SK-N-MC (cell line): Measurements from ENCODE around the gene RPS6KB1.
"Not testable (repeated sequence)": the region's sequence is repeated elsewhere in the genome, so short reads cannot be mapped to it uniquely, and the experiment has no call there.

ENCODE experiments used
- DNase-seq: peaks from one replicate; pipeline ENCODE4 v3.0.0-alpha.2; 2011; ENCODE audit warnings: low read depth, low spot score
- H3K27ac ChIP-seq: fragments of 200-600 bp; sonication (generic); 2 replicates; pipeline ENCODE4 v1.5.1; 2016; ENCODE audit warnings: mixed run types
- H3K36me3 ChIP-seq: fragments of 200-600 bp; sonication (generic); 2 replicates; pipeline ENCODE4 v1.6.1; 2017; ENCODE audit warnings: antibody characterized with exemption, low read length, mixed read lengths; ENCODE audit not compliant: insufficient read depth
- H3K4me3 ChIP-seq: fragments of 200-600 bp; sonication (generic); 2 replicates; pipeline ENCODE4 v1.5.1; 2016
- H3K9ac ChIP-seq: fragments of 200-600 bp; sonication (generic); 2 replicates; pipeline ENCODE4 v1.8.0; 2017; ENCODE audit warnings: mixed run types, mixed read lengths; ENCODE audit not compliant: insufficient read length
- H3K9me3 ChIP-seq: fragments of 200-600 bp; sonication (generic); 2 replicates; pipeline ENCODE4 v1.6.1; 2017; ENCODE audit warnings: low read depth, mild to moderate bottlenecking, antibody characterized with exemption, low read length, moderate library complexity, mixed read lengths
- EZH2 ChIP-seq: fragments of 200-600 bp; sonication (generic); IDR thresholded peaks from one replicate; pipeline ENCODE4 v1.6.1; 2017; ENCODE audit warnings: antibody characterized with exemption
- FOXP2 ChIP-seq: optimal IDR thresholded peaks from 2 replicates; pipeline ENCODE3; 2011; ENCODE audit warnings: mild to moderate bottlenecking, moderate library complexity; ENCODE audit not compliant: insufficient read depth; ENCODE audit errors: extremely low read length, control extremely low read depth
- POLR2AphosphoS5 ChIP-seq: IDR thresholded peaks from 2 replicates; pipeline ENCODE4 v1.6.1; 2012; ENCODE audit warnings: mild to moderate bottlenecking, low read depth, low read length, borderline replicate concordance

The RPS6KB1 gene

DNA sequence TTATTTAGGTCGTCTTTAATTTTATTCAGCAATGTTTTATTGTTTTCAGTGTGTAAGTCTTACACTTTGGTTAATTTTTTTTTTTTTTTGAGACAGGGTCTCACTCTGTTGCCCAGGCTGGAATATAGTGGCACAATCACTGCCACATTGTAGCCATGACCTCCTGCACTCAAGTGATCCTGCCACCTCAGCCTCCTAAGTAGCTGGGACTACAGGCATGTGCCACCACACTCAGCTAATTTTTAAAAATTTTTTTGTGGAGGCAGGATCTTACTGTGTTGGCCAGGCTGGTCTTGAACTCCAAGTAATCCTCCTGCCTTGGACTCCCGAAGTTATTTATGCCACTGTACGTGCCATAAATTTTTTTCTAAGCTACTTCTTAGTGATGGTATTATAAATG is 14.5 kb downstream of the RPS6KB1 start:
- no peak overlapping the region for H3K4me3 ChIP-seq
- H3K9me3 ChIP-seq: no peaks in the 10 kb centered on the region
- H3K27ac ChIP-seq: no peak overlapping the region
- H3K9ac ChIP-seq: no peak overlapping the region
- H3K36me3 ChIP-seq: peaks cover 1% of the 10 kb centered on the region; the same call in 1 of the 2 replicates
- TF ChIP-seq EZH2: no peak
- no peak for TF ChIP-seq FOXP2
- TF ChIP-seq POLR2AphosphoS5: no peak
- no peak for DNase-seq

DNA sequence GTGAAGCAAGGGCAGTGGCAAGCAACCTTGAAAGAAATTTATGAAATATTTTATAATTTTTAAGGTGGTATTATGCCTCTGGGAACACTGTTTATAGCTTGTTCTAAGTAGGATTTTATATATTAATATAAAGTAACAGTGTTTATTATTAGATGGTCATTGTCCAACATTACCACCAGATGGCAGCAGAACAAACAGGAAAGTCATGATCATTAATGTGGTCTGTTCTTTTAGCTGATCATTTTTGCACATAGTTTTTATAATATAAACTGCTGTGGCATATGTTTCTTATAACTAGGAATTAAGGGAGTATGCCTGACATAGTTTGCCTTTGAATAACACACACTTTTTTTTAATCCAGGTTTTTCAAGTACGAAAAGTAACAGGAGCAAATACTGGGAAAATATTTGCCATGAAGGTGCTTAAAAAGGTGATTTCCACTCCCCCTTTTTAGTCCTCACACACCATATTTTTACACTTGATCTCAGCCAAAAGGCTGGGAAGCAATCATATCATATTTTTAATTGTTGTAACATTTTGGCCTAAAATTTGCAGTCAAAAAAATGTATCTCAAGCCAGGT is 21.4 kb downstream of the RPS6KB1 start:
- Histone ChIP-seq H3K27ac (no peak overlapping the region), H3K36me3 (peaks cover 35% of the 10 kb centered on the region), H3K9me3 (no peaks in the 10 kb centered on the region), H3K9ac (no peak overlapping the region), H3K4me3 (no peak overlapping the region)
- no peak for DNase-seq
- no peak for TF ChIP-seq POLR2AphosphoS5
- TF ChIP-seq FOXP2: no peak
- no peak for TF ChIP-seq EZH2

DNA sequence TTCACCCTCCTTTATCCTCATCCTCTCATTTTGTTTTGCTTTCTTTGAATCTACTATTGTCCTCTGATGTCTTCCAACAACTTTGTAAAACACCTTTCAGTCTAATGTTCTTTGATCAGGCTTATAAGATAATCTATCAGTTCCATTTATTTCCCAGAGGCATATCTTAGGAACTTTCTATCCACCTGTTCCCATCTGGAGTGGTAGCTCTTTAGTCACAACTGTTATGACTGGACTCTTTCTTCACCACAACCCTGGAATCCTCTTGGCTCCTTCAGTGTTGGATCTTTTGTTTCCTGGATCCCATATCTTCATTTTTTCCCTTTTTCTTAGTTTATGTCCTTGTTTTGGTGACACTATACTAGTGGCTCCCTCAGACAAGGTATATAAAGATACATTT is 23.5 kb downstream of the RPS6KB1 start:
- no peak for DNase-seq
- Histone ChIP-seq H3K9ac (no peak overlapping the region), H3K9me3 (no peaks in the 10 kb centered on the region), H3K4me3 (no peak overlapping the region), H3K27ac (no peak overlapping the region), H3K36me3 (peaks cover 52% of the 10 kb centered on the region)
- no peak for TF ChIP-seq POLR2AphosphoS5
- TF ChIP-seq EZH2: no peak
- TF ChIP-seq FOXP2: no peak

DNA sequence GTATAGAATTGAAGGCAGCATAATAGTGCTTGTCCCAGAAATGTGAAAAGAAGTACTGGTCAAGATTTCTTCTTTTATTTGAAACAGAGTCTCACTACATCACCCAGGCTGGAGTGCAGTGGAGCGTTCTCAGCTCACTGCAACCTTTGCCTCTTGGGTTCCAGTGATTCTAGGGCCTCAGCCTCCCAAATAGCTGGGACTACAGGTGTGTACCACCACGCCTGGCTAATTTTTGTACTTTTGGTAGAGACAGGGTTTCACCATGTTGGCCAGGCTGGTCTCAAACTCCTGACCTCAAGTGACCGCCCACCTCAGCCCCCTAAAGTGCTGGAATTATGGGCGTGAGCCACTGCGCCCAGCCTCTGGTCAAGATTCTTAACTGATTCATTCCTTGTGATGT is 27.7 kb downstream of the RPS6KB1 start:
- H3K36me3 ChIP-seq: peaks cover 42% of the 10 kb centered on the region
- H3K4me3 ChIP-seq, DNase-seq, H3K27ac ChIP-seq, H3K9me3 ChIP-seq, H3K9ac ChIP-seq: not testable (repeated sequence)

DNA sequence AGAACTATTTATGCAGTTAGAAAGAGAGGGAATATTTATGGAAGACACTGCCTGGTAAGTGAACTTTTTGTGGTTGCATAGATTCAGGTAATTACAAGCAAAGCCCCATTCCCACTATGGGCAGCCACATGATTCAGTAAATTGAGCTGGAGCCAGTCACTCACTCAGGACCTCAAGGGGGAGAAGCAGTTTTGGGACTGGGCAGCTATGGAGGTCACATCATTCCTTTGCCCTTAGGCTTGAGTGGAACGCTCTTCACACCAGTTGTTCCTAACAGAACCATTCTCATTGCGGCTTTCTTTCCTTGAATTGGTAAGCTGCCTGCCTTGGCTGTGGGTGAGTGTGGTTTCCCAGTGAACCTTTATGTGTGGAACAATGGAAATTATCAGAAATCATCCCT is 37.2 kb downstream of the RPS6KB1 start:
- not testable (repeated sequence) for H3K4me3 ChIP-seq, DNase-seq, H3K9me3 ChIP-seq, H3K27ac ChIP-seq, H3K9ac ChIP-seq
- H3K36me3 ChIP-seq: peaks cover 60% of the 10 kb centered on the region

DNA sequence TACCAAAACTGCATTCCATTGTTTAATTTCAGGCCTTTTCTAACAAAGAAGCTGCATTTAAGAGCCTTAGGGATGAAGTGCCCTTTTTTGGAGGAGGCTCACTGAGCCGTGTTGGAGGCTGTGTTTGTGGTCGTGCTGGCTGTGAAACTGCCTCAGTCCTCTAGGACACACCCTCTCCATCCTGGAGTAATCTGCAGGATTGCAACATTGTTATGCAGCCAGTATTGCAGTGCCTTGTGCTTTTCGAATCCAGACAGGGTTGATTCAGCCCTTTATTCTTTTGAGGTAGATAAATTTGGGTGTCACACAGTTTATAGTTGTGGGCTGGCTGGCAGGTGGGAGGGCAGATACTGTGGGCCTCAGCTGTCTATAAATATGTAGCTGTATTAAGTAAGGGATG is 37.8 kb downstream of the RPS6KB1 start:
- DNase-seq, H3K4me3 ChIP-seq: not testable (repeated sequence)
- H3K36me3 ChIP-seq: peaks cover 59% of the 10 kb centered on the region

DNA sequence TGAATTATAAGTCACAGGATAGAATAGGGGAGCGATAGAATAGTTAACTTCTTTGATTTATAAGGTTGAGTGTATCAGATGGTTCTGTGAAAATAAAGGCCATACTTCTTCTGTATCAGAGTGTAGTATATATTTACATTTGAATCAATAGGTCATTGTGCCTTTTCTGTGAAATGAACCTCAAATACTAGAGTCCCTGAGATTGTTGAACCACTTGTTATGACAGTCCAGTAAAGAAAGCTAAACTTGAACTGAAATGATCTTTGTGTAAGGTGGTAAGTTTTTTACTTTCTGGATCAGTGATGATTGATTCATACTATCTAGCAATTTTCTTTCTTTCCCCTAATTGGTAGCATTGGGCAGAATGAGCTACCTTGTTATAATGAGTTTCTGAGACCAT is 40.4 kb downstream of the RPS6KB1 start:
- peaks cover 55% of the 10 kb centered on the region for H3K36me3 ChIP-seq
- H3K9me3 ChIP-seq, H3K9ac ChIP-seq, H3K27ac ChIP-seq, H3K4me3 ChIP-seq, DNase-seq: not testable (repeated sequence)

More for the DNA sequence above, 37.8 kb downstream of the RPS6KB1 start:
- not testable (repeated sequence) for H3K27ac ChIP-seq, H3K9ac ChIP-seq, H3K9me3 ChIP-seq

DNA sequence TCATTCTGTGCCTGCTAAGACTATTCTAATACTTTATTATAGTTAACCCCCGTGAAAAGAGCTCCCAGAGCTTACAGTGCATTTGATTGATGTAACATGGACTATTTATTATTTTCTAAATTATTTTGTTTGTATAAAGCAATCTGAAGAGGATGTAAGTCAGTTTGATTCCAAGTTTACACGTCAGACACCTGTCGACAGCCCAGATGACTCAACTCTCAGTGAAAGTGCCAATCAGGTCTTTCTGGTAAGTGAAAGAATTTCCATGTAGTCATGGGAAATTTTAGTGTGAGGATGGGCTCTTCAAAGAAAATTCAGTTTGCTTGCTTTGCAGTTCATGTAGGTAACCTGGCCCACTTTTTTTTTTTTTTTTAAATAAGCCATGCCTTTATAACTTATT is 47.8 kb downstream of the RPS6KB1 start:
- peaks cover 47% of the 10 kb centered on the region for H3K36me3 ChIP-seq
- not testable (repeated sequence) for H3K9me3 ChIP-seq, H3K9ac ChIP-seq, DNase-seq, H3K27ac ChIP-seq, H3K4me3 ChIP-seq

DNA sequence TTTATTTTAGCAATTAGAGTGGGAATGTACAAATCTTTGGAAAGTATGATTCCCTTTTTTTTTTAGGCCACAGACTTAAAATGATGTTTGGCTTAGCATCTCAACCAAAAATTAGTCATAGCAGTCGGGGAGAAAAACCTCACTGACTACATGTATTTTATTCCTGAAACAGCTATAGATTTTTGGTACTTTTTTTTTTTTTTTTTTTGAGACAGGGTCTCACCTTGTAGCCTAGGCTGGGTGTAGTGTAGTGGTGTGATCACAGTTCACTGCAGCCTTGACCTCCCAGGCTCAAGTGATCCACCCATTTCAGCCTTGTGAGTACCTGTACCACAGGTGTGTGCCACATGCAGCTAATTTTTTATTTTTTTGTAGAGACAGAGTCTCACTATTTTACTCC is 48.2 kb downstream of the RPS6KB1 start:
- Histone ChIP-seq H3K9me3 (no peaks in the 10 kb centered on the region), H3K9ac (no peak overlapping the region), H3K27ac (no peak overlapping the region), H3K4me3 (no peak overlapping the region), H3K36me3 (peaks cover 46% of the 10 kb centered on the region)
- DNase-seq: no peak
- TF ChIP-seq FOXP2: no peak
- TF ChIP-seq EZH2: no peak
- no peak for TF ChIP-seq POLR2AphosphoS5

DNA sequence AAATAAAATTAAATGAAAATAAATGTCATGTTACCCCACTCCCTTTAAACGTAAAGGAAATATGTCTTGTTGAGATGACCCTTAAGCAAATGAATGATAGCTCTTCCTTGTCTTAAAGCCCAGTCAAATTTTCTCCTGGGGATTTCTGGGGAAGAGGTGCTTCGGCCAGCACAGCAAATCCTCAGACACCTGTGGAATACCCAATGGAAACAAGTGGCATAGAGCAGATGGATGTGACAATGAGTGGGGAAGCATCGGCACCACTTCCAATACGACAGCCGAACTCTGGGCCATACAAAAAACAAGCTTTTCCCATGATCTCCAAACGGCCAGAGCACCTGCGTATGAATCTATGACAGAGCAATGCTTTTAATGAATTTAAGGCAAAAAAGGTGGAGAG is 53.5 kb downstream of the RPS6KB1 start:
- not testable (repeated sequence) for DNase-seq, H3K4me3 ChIP-seq, H3K27ac ChIP-seq, H3K9ac ChIP-seq, H3K9me3 ChIP-seq
- H3K36me3 ChIP-seq: peaks cover 37% of the 10 kb centered on the region

DNA sequence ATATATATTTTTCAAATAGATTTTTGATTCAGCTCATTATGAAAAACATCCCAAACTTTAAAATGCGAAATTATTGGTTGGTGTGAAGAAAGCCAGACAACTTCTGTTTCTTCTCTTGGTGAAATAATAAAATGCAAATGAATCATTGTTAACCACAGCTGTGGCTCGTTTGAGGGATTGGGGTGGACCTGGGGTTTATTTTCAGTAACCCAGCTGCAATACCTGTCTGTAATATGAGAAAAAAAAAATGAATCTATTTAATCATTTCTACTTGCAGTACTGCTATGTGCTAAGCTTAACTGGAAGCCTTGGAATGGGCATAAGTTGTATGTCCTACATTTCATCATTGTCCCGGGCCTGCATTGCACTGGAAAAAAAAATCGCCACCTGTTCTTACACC is 54.4 kb downstream of the RPS6KB1 start:
- H3K36me3 ChIP-seq: peaks cover 33% of the 10 kb centered on the region
- not testable (repeated sequence) for H3K9ac ChIP-seq, H3K4me3 ChIP-seq, DNase-seq, H3K9me3 ChIP-seq, H3K27ac ChIP-seq
